Stimulated activated CD8-positive, alpha-beta memory T cell treated with anti-CD3 and anti-CD28 coated beads, Interleukin-4, amount 100 ng/mL, for 1 hour (primary cell): ENCODE measurements around the gene IL3RA.
"Not testable (repeated sequence)": the region's sequence is repeated elsewhere in the genome, so short reads cannot be mapped to it uniquely, and the experiment has no call there.

Experiments used
- DNase-seq, 2 donors: peaks; one replicate each; pipeline ENCODE4 v3.0.0-alpha.2; 2020; ENCODE audit warnings: low read depth in 2 of 2, low spot score in 1 of 2

The IL3RA gene

DNA sequence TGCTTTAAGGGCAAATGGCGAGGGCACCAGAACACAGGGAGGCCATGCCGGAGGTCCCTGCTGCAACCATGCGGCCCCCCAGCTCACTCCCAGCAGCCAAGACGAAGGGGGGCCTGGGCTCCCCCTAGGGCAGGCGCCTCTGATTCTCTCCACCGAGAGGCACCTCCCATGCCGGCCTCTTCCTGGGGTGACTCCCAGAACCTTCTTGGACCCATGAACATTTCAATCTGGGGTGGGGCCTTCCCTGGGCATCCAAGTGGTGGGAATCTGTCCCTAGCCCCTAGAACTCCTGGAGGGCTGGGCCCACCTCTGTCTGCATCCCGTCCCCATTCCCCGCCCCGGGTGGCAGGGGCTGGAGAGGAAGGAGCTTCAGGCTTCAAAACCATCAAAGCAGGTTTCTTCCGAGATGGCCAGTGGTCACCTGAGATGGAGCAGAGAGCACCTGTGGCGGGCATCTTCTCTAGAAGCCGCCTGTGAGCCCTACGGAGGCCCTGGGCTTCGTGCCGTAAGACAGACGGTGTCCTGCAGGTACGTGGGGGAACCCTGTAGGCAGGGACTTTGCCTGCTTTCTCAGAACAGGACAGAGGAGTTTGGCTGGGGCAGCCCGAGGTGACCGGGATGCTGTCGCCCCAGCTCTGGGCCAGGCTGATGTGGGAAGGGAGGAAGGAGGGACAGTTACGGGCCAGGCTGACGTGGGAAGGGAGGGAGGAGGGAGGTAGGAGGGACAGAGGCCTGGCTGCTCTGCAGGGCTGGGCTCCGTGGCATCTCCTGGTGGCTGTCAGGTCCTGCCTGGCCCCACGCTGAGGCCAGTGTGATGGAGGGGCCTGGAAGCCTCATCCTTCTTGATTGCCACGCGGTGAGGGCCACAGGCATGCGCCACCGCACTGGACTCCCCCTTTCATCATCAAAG, 62.1 kb downstream of the IL3RA start:
- DNase-seq, result no peak

DNA sequence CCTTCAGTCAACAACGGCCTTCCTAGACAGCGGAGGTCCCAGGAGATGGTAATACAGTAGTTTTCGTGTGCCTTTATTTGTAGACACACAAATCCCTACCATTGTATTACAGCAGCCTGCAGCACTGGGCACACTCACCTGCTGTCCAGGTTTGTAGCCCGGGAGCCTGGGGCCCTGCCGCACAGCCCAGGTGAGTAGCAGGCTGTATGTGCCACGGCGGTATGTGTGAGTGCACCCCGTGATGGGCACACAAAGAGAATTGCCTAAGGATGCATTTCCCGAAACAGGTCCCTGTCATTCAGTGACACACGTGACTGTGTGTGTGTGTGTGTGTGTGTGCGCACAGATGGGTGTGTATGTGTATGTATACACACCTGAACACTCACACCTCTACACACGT, 63.5 kb downstream of the IL3RA start:
- DNase-seq, result no peak

DNA sequence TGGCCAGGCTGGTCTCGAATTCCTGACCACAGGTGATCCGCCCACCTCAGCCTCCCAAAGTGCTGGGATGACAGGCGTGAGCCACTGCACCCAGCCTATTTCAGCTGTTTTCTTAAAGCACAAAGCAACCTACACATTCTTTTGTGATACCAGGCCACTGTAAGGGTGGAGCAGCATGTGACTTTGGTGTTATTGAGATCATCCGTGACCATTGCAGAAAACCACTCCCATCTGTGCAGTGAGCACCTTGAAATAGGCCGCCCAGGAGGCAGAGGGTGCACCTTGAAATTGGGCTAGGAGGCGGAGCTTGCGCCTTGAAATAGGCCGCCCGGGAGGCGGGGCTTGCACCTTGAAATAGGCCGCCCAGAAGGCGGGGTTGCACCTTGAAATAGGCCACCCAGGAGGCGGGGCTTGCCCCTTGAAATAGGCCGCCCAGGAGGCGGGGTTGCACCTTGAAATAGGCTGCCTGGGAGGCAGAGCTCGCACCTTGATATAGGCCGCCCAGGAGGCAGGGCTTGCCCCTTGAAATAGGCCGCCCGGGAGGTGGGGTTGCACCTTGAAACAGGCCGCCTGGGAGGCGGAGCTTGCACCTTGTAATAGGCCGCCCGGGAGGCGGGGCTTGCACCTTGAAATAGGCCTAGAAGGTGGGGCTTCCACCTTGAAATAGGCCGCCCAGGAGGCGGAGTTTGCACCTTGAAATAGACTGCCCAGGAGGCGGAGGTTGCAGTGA, 64.3 kb downstream of the IL3RA start:
- no peak for DNase-seq

DNA sequence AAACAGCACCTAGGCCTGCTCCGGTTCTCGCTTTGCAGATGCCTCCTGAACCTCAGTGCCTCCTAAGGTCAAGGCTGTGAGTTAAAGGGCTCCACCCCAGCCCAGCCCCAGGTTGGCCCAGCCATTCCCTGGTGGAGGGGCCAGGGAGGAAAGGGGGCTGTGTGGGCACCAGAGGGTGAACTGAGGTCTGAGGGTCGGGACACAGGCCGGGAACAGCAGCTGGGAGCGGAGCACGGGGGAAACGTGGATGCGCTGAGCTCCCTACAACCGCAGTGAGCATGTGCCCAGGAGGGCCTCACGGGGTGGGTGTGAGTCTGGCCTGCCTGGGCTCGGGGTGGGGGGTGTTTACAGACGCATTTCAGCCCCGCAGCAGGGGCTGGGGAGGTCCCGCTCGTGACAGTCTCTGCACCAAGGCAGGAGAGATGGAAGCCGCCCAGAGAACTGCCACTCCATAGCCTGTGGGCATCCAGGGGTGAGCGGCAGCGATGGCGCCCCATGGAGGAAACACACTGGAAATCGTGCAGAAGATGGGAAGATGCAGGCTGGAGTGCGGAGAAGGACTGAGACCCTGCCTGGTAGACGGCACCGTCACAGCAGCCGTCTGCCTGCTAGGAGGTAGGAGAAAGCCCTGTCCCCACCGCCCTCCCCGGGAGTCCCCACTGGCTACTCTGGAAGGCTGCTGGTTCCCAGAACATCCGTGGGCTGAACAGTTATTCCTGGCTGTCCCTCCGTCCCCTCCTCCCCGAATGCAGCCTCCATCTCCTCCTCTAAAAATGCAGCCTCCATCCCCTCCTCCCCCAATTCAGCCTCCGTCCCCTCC, 65.2 kb downstream of the IL3RA start:
- DNase-seq, result no peak

DNA sequence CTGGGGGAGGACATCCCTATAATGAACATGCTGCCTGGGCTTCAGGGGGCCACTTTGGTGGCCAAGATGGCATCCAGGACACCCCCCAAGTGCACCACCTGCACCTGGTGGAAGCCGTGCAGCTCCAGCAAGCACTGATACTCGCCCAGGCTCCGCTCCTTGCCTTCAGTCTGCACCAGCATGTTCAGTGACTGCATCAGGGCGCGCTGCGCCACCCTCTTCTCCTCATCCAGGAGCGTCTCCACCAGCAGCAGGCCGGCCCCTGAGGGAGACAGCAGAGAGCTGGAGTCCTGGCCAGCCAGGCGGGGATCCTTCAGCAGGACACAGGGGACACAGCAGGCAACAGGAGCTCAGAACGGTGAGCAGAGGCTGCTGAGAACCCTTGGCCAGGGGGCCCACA, 66.6 kb downstream of the IL3RA start:
- no peak for DNase-seq

DNA sequence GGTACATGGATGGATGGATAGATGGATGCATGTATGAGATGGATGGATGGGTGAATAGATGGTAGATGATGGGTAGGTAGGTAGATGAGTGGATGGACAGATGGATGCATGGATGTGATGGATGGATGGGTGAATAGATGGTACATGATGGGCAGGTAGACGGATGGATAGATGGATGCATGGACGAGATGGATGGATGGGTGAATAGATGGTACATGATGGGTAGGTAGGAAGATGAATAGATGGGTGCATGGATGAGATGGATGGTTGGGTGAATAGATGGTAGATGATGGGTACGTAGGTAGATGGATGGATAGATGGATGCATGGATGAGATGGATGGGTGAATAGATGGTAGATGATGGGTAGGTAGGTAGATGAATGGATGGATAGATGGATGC, 67.3 kb downstream of the IL3RA start:
- not testable (repeated sequence) for DNase-seq

DNA sequence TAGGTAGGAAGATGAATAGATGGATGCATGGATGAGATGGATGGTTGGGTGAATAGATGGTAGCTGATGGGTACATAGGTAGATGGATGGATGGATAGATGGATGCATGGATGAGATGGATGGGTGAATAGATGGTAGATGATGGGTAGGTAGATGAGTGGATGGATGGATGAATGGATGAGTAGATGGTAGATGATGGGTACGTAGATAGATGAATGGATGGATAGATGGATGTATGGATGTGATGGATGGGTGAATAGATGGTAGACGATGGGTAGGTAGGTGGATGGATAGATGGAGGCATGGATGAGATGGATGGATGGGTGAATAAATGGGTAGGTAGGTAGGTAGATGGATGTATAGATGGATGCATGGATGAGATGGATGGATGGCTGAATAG, 69.2 kb downstream of the IL3RA start:
- DNase-seq, result not testable (repeated sequence)

DNA sequence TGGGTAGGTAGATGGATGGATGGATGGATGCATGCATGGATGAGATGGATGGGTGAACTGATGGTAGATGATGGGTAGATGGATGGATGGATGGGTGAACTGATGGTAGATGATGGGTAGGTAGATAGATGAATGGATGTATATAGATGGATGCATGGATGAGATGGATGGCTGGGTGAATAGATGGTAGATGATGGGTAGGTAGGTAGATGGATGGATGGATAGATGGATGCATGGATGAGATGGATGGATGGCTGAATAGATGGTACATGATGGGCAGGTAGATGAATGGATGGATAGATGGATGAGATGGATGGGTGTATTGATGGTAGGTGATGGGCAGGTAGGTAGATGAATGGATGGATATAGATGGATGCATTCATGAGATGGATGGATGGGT, 70.5 kb downstream of the IL3RA start:
- DNase-seq, result no peak

DNA sequence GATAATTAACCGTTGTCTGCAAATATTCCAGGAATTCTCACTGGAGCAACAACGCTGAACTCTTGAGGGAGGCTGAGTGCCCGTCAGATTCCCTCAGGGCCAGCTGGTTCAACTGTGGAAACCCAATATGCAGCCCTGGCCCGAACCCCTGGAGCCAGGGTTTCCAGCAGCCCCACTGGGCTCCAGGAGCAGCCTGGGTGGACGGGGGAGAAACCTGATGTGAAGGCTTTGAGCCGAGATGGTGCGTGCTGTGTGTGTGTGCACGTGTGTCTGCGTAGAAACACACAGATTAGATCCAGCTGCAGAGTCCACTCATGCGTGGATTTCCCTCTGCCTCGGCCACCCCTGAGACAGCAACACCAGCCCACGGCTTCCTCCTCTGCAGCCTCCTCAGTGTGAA, 74.7 kb downstream of the IL3RA start:
- DNase-seq, result no peak

DNA sequence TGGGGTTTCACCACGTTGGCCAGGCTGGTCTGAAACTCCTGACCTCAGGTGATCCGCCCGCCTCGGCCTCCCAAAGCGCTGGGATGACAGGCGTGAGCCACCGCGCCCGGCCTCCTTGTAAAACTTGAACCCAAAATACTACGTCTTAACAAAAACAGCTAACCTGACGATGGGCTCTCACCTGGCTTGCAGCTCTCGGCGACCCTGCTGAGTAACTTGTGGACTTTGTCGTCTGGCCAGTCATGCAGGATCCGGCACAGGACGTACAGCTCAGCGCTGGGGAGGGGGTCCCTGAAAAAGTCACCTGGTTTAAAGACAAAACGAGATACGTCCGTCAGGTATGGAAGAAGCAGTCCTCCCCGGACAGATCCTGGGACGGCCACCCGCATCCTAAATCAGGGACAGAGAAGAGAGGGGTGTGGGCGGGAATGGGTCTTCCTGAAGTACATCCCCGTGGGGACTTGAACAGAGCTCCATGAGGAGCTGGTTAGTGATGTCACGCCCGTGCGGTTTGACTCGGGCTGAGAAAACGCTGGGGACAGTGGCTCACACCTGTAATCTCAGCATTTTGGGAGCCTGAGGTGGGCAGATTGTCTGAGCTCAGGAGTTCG, 76.1 kb downstream of the IL3RA start:
- no peak for DNase-seq

DNA sequence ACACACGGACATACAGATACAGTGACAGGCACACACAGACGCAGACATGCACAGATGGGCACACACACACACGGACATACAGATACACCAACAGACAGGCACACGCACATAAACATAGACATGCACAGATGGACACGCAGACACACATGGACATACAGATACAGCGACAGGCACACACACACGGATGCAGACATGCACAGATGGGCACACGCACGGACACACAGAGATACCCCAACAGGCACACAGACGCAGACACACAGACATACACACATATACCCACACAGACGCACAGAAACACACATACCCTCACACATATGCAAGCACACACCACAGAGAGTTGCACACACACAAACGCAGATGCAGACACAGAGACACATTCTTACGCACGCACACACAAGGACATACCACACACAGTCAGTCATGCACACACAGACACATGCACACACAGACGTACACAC, 79.8 kb downstream of the IL3RA start:
- no peak for DNase-seq

DNA sequence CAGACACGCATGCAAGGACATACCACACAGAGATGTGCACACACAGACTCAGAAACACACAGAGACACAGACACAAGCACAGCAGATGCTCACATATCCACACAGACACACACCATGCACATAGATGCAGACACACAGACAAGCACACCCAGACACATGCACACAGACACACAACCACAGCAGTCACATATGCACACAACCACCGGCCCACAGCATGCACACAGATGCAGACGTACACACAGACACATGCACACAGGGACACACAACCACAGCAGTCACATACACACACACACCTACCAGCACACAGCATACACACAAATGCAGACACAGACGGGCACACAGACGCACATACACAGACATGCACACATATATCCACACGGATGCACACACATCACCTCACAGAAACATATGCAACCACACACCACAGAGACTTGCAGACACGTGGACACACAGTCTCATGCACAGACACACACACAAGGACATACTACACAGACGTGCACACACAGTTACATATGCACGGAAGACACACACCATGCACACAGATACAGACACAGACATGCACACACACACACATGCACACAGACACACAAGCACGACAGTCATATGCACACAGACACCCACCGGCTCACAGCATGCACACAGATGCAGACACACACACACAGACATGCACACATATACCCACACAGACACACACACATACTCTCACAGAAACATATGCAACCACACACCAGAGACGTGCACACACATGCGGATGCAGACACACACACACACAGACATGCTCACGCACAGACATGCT, 80.6 kb downstream of the IL3RA start:
- DNase-seq, result no peak

DNA sequence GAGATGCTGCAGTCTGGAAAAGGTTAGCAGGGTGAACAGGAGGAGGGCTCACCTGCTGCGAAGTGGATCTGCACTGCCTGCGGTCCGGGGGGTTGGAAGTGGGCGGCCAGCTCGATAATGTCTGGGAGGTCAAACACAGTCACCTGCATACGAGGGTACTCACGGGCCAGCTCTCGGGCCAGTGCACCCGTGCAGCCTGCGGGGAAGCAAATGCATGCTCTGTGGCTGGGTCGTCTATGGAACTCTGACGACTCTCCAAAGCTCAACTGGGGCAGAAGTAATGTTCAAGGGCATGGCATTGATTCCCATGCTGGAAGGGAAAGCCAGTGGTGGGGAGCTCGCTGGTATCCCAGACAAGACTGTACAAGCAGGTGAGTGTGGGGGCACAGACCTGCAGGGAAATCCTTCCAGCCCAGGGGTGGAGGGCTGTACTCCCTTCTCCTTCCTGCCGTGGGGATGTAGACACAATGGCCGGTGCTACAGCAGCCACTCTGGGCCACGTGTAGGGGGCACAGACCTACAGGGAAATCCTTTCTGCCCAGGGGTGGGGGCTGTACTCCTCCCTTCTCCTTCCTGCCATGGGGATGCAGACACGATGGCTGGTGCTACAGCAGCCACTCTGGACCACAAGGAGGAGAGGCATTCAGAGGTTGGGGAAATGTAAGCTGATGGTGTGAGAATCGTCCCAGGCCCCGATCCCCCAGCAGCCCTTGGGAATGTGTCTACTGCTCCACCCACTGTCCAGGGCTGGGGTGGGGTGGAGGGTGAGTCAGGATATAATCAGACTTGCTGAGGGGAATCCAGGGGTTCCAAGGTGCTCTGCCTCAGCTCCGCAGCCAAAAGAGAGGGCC, 81.6 kb downstream of the IL3RA start:
- no peak for DNase-seq

DNA sequence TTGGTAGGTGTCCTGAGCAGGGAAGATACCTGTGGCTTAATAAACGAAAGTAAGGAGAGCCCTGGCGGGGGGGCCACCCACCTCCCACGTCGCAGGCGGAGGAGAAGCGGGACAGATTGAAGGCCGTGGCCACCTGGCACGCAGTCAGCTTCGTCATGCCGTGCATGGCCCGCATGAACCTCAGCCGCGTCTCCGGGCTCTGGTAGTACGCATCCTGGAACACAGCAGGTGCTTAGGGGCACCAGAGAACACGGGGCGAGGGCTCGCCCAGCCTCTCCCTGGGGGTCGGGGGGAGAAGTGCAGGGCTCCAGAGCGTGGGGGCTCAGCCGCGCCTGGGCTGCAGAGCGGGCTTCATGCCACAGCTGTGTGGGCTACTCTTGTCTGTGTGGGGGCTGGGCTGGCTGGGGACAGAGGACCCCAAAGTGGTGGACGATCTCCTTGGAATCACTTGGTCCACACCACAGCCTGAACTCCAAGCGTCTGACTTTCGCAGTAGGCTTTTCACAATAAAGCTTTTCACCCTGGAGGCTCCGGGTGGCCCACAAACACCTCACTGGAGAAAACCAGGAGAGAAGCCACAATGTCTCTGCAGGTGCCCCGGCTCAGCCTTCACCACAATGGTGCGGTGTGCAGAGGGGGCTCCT, 82.4 kb downstream of the IL3RA start:
- DNase-seq, result no peak

DNA sequence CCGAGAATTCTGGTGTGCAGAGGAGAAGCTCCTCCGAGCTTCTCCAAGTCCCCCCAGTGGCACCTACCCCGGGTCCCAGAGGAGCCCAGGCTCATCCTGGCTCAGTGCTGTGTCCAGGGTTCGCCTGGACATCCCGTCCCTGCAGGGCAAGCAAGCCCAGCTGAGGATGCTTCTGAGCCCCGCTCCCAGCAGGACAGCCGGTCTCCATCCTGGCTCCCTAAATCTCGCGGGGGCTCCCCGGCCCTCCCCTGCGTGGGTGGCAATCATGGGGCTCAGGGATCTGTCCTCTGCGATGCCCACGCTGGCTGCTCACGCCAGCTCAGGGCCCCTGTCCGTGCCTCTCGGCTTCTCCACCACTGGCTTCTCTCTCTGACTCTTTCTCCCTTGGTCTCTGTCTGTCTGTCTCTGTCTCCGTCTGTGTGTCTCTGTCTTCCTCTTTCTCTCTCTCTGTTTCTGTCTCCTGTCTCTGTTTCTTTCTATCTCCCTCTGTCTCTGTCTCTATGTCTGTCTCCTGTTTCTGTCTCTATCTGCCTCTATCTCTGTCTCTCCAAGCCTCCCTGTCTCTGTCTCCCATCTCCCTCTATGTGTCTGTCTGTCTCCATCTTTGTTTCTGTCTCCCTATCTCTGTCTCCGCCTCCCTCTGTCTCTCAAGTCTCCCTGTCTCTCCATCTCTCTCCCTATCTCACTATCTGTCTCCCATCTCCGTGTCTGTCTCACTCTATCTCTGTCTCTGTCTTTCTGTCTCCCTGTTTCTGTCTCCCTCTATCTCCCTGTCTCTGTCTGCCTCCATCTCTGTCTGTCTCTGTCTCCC, 83.2 kb downstream of the IL3RA start:
- no peak for DNase-seq

DNA sequence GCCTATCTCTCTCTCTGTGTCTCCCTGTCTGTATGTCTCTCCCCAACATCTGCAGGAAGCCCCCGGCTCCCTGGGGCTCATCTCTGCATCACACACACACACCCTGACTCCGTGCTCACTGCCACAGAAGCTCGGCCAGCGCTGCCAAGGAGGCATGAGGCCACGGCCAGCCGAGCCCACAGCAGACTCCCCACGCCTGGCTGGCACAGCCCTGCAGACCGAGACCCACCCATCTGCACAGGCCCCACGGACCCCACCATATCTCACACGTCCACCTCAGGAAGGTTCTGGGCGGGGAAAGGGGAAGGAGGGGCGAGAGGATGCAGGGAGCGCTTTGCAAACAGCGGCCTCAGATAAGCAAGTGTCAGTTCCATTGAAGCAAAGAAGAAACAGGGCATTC, 83.8 kb downstream of the IL3RA start:
- DNase-seq, result no peak

DNA sequence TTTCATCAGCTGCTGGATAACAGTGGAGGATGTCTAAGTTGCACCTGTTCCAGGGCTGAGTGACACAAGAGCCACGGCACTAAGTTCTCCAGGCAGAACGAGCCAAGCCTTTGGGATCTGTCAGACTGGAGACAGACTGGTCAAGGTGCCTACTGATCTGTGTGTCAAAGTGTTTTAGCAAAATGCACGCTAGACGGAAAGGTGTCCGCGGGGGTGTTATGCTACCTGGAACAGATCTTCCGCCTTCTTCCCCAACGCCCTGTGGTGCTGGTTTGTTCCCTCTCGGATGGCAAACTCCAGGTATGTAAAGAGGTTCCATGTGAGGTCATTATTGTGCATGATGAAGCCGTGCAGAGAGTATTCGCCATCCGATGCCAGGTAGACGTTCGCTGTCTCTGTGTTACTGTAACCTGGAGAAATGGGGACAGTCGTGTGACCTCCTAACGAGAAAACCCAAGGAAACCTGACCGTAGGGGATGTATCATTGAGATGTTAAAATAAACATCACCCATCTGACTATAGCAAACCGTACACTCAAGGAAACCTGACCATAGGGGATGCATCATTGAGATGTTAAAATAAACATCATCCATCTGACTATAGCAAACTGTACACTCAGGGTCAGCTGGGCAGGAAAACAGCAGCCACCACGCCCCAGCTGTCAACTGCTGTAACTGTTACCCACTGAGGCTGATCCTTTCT, 85.0 kb downstream of the IL3RA start:
- no peak for DNase-seq

DNA sequence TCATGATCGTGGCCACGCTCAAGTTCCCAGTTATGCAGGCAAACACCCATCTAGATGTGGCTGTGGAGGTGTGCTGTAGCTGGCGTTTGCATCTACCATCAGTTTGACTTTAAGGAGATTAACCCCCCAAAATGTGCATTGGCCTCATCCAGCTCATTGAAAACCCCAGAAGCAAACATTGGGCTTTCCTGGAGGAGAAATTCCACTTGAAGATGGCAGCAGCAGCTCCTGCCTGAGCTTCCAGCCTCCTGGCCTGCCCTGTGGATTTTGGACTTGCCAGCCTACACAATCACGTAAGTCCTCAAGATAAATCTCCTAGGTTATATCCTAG, 85.5 kb downstream of the IL3RA start:
- no peak for DNase-seq
